ENCODE results near the gene CUBN. TPM values are rescaled to one million over a fixed set of nuclear protein-coding genes. Genes with fewer than 3 reads are reported as not detected.

Gene CUBN
- total RNA-seq, 4 donors from 2014 or later: 0.37 to 1.5 (median 1.1) TPM

Small RNAs within 50 kb of the gene (small RNA-seq; reads per million reads assigned to genes)
- gene AC067747.1: 0 reads per million in 4 donors

Other genes starting within 250 kb of the CUBN start
- 1 to 10 TPM; 3.7 to 9.7 (median 7.9) TPM for gene TRDMT1, start 71.9 kb upstream of the CUBN start, total RNA-seq
- gene VIM, start 98.4 kb upstream of the CUBN start, total RNA-seq: 1,000 to 10,000 TPM in 1 of 4 donors, 100 to 1,000 TPM in 3; 345 to 1,157 (median 686) TPM

All from transverse colon (tissue), 4 donors.